Measurements from ENCODE around the gene FLII.

Gene FLII

DNA sequence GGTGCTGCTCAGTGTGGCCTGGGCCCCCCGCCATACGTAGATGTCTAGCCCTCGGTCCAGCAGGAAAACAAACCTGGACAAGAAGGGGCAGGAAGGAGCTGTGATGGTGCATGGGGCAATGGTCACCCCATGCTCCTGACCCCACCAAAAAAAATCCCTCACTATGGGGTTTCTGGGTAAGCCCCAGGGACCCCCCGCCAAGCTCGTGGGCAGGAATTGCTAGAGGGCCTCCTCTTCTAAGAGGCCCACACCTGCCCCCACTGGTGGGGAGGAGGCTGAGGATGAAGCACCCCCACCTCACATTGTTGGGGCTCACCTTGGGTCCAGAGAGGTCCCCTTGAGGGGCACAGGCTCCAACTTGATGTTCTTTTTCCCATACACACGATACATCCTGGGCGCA is 9.7 kb downstream of the FLII start:
- Histone ChIP-seq H3K9ac (no peak overlapping the region), H3K79me2 (ENCODE audit: insufficient read depth, low read depth) (no peaks in the 10 kb centered on the region), H2AFZ (ENCODE audit: low read depth) (no peak overlapping the region), H3K27ac (no peak overlapping the region), H3K4me1 (ENCODE audit: low read depth, poor library complexity, severe bottlenecking) (no peaks in the 10 kb centered on the region), H3K36me3 (ENCODE audit: insufficient read depth) (no peaks in the 10 kb centered on the region), H3K4me2 (no peak overlapping the region), H4K20me1 (ENCODE audit: insufficient read depth) (no peaks in the 10 kb centered on the region), H3K4me3 (IDR thresholded peaks at IDR 0.05; ENCODE audit: insufficient read depth, low read depth, low read length) (no peak overlapping the region), H3K27me3 (ENCODE audit: insufficient read depth, low read depth) (no peaks in the 10 kb centered on the region)
- TF ChIP-seq, protein P1, sequence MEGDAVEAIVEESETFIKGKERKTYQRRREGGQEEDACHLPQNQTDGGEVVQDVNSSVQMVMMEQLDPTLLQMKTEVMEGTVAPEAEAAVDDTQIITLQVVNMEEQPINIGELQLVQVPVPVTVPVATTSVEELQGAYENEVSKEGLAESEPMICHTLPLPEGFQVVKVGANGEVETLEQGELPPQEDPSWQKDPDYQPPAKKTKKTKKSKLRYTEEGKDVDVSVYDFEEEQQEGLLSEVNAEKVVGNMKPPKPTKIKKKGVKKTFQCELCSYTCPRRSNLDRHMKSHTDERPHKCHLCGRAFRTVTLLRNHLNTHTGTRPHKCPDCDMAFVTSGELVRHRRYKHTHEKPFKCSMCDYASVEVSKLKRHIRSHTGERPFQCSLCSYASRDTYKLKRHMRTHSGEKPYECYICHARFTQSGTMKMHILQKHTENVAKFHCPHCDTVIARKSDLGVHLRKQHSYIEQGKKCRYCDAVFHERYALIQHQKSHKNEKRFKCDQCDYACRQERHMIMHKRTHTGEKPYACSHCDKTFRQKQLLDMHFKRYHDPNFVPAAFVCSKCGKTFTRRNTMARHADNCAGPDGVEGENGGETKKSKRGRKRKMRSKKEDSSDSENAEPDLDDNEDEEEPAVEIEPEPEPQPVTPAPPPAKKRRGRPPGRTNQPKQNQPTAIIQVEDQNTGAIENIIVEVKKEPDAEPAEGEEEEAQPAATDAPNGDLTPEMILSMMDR (conservative IDR thresholded peaks at IDR 0.05; ENCODE audit: low read depth, low read length), result no peak

DNA sequence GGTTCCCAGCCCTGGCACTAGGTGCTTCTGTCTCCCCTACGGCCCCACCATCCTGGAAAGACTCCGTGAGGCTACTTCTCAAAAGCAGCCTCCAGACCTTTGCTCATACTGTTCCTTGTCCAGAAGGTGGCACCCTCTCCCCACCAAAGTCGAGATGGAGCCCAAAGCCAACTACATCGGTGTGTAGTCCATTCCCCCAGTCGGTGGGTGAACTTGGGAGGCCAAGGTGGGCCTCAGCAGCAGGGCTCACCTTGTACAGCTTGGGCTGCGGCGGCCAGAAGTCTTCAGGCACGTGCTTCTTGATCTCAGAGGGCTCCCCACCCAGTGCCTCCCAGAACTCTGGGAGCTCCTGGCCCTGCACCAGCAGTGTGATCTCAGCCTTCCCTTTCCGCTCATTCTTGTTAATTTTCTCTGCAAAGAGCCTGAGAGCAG is 10.2 kb downstream of the FLII start:
- Histone ChIP-seq H3K4me2 (no peak overlapping the region), H3K27me3 (ENCODE audit: insufficient read depth, low read depth) (no peaks in the 10 kb centered on the region), H3K79me2 (ENCODE audit: insufficient read depth, low read depth) (no peaks in the 10 kb centered on the region), H4K20me1 (ENCODE audit: insufficient read depth) (no peaks in the 10 kb centered on the region), H3K27ac (no peak overlapping the region), H3K9ac (no peak overlapping the region), H2AFZ (ENCODE audit: low read depth) (no peak overlapping the region), H3K4me1 (ENCODE audit: low read depth, poor library complexity, severe bottlenecking) (no peaks in the 10 kb centered on the region), H3K36me3 (ENCODE audit: insufficient read depth) (no peaks in the 10 kb centered on the region), H3K4me3 (IDR thresholded peaks at IDR 0.05; ENCODE audit: insufficient read depth, low read depth, low read length) (no peak overlapping the region)
- TF ChIP-seq, protein P1 (conservative IDR thresholded peaks at IDR 0.05; ENCODE audit: low read depth, low read length), result peak; percentile 65

DNA sequence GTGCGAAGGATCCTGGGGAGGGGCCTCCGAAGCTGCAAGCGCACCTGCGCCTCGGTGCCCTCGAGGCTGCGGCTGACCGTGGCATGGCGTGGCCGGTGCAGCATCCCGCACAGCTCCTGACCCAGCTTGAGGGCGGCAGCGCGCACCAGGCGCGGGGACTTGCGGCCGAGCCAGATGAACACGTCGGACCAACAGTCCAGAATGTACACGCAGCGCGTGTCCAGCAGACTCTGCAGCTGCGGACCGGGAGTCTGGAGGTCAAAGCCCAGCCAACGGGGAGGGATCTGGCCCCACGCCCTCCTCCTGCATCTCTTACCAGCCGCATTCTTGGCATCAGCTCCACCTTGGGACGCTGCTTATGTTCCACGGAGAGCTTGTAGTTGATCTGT is 10.9 kb downstream of the FLII start:
- H3K4me2 ChIP-seq, result no peak overlapping the region
- H3K36me3 ChIP-seq (ENCODE audit: insufficient read depth), result no peaks in the 10 kb centered on the region
- no peaks in the 10 kb centered on the region for H4K20me1 ChIP-seq (ENCODE audit: insufficient read depth)
- H3K79me2 ChIP-seq (ENCODE audit: insufficient read depth, low read depth), result no peaks in the 10 kb centered on the region
- H3K27ac ChIP-seq, result no peak overlapping the region
- H3K27me3 ChIP-seq (ENCODE audit: insufficient read depth, low read depth), result no peaks in the 10 kb centered on the region
- no peaks in the 10 kb centered on the region for H3K4me1 ChIP-seq (ENCODE audit: low read depth, poor library complexity, severe bottlenecking)
- TF ChIP-seq, protein P1 (conservative IDR thresholded peaks at IDR 0.05; ENCODE audit: low read depth, low read length), result no peak
- no peak overlapping the region for H3K4me3 ChIP-seq (IDR thresholded peaks at IDR 0.05; ENCODE audit: insufficient read depth, low read depth, low read length)
- H2AFZ ChIP-seq (ENCODE audit: low read depth), result no peak overlapping the region
- no peak overlapping the region for H3K9ac ChIP-seq

DNA sequence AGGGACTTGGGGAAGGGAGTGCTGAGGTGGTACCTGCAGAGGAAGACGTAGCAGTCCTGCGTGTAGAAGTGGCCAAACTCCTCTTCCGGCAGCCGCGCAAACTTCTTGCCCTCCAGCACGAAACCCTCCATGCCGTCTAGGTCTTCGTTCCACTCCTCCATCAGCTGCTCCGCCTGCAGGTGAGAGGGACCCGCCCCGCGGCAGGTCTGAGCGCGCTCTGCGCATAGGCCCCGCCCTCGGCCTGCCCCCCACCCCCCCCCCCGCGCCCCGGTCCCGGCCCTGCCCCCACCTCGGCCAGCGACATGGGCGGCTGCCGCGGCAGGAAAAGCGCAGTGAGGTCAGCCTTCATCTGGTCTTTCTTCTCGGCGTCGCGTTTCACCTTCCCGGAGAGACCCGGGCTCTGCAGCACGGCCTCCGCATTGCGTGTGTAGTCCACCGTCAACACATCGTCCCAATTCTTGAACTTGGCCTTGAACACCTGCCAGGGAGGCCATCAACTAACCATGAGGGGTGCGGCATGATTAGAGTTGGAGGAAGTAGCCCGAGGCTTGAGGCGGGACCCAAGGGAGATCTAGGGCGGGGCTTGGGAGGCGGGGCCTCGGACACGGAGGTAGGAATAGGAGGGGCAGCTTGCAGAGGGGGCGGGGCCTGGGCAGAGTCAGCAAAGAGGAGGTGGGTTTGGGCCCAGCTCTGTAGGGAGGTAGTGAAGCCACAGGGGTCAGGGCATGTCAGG is 11.5 kb downstream of the FLII start:
- no peak overlapping the region for H3K9ac ChIP-seq
- no peaks in the 10 kb centered on the region for H3K36me3 ChIP-seq (ENCODE audit: insufficient read depth)
- no peak overlapping the region for H3K4me2 ChIP-seq
- no peaks in the 10 kb centered on the region for H3K79me2 ChIP-seq (ENCODE audit: insufficient read depth, low read depth)
- TF ChIP-seq, protein P1 (conservative IDR thresholded peaks at IDR 0.05; ENCODE audit: low read depth, low read length), result no peak
- no peak overlapping the region for H3K27ac ChIP-seq
- H3K4me3 ChIP-seq (IDR thresholded peaks at IDR 0.05; ENCODE audit: insufficient read depth, low read depth, low read length), result no peak overlapping the region
- no peaks in the 10 kb centered on the region for H3K27me3 ChIP-seq (ENCODE audit: insufficient read depth, low read depth)
- H2AFZ ChIP-seq (ENCODE audit: low read depth), result no peak overlapping the region
- no peaks in the 10 kb centered on the region for H4K20me1 ChIP-seq (ENCODE audit: insufficient read depth)
- H3K4me1 ChIP-seq (ENCODE audit: low read depth, poor library complexity, severe bottlenecking), result no peaks in the 10 kb centered on the region

All from KMS-11 (cell line).